Activated CD4-positive, CD25-positive, alpha-beta regulatory T cell (primary cell): ENCODE results near the gene KAT6B.

Source experiments
- DNase-seq, 4 experiments: peaks; one replicate each; lab custom pipeline; 2025; lab: John Stamatoyannopoulos, UW

Gene KAT6B

GRCh38 chr10:75015442-75015841 is 189.0 kb downstream of the KAT6B start:
- DNase-seq, result no peak

GRCh38 chr10:75016325-75016724 is 189.9 kb downstream of the KAT6B start:
- DNase-seq, result no peak

- no peak for DNase-seq
Observed at GRCh38 chr10:75018251-75018650, 191.9 kb downstream of the KAT6B start.

- no peak for DNase-seq
Observed at GRCh38 chr10:75018686-75019307, 192.4 kb downstream of the KAT6B start.

GRCh38 chr10:75019370-75019769 is 193.0 kb downstream of the KAT6B start:
- DNase-seq, result no peak

GRCh38 chr10:75020168-75020567 is 193.8 kb downstream of the KAT6B start:
- no peak for DNase-seq

- no peak for DNase-seq
Observed at GRCh38 chr10:75021379-75022249, 195.2 kb downstream of the KAT6B start.

GRCh38 chr10:75023074-75023473 is 196.7 kb downstream of the KAT6B start:
- no peak for DNase-seq

- DNase-seq, result no peak
Observed at GRCh38 chr10:75024971-75025523, 198.6 kb downstream of the KAT6B start.

- no peak for DNase-seq
Observed at GRCh38 chr10:75028049-75028448, 201.6 kb downstream of the KAT6B start.

- DNase-seq, result no peak
Observed at GRCh38 chr10:75028748-75029147, 202.3 kb downstream of the KAT6B start.

- no peak for DNase-seq
Observed at GRCh38 chr10:75029420-75029819, 203.0 kb downstream of the KAT6B start.

- no peak for DNase-seq
Observed at GRCh38 chr10:75029857-75030256, 203.5 kb downstream of the KAT6B start.

- DNase-seq, result no peak
Observed at GRCh38 chr10:75030371-75030770, 204.0 kb downstream of the KAT6B start.

GRCh38 chr10:75032119-75032518 is 205.7 kb downstream of the KAT6B start:
- DNase-seq, result no peak

- DNase-seq, result no peak
Observed at GRCh38 chr10:75032813-75033212, 206.4 kb downstream of the KAT6B start.

GRCh38 chr10:75033399-75034130 is 207.2 kb downstream of the KAT6B start:
- no peak for DNase-seq

- peak in 1 of 4 experiments; percentile 18 for DNase-seq
Observed at GRCh38 chr10:75034131-75034512, 207.7 kb downstream of the KAT6B start.

GRCh38 chr10:75034714-75035258 is 208.4 kb downstream of the KAT6B start:
- DNase-seq, result no peak

GRCh38 chr10:75035975-75036708 is 209.7 kb downstream of the KAT6B start:
- no peak for DNase-seq
